GM12878 (cell line): Measurements from ENCODE around the gene C22orf31. TPM values are rescaled to one million over a fixed set of nuclear protein-coding genes. Genes with fewer than 3 reads are reported as not detected.

ENCODE experiments used
- ATAC-seq: fragments of 200-7000 bp; cut with Tn5 transposase; 3 replicates; pipeline ENCODE4 v1.9.1; 2020; ENCODE audit warnings: mild to moderate bottlenecking, moderate library complexity
- BruUV-seq: library from RNA; stranded (reverse); fragments of 400-500 nt; replicated peaks from 2 replicates; lab custom pipeline; 2021; lab: Mats Ljungman, UMichigan
- CTCF ChIA-PET: fragments of 300-600 bp; sonication (Branson Sonifier 250); formaldehyde crosslinking; extraction: SDS; loops from one replicate; lab custom pipeline; 2021; ENCODE audit warnings: inconsistent platforms; lab: Yijun Ruan, JAX
- POLR2A ChIA-PET: fragments of 350-600 bp; formaldehyde crosslinking; extraction: SDS; loops from one replicate; lab custom pipeline; 2021; ENCODE audit warnings: inconsistent platforms; lab: Charles Lee
- RAD21 ChIA-PET: fragments of 300-600 bp; sonication (Branson Sonifier 250); formaldehyde crosslinking; loops from one replicate; lab custom pipeline; 2023; ENCODE audit warnings: antibody characterized with exemption; ENCODE audit not compliant: unreplicated experiment; lab: Charles Lee
- SMC1A ChIA-PET: fragments of 300-600 bp; sonication (Branson Sonifier 250); formaldehyde crosslinking; loops from one replicate; lab custom pipeline; 2023; ENCODE audit not compliant: unreplicated experiment, uncharacterized antibody; lab: Charles Lee
- DNase-seq: peaks from one replicate; pipeline ENCODE4 v3.0.0-alpha.2; 2011; ENCODE audit warnings: low read depth, low spot score
- FAIRE-seq: peaks from 3 replicates; lab custom pipeline; 2011; peaks lifted over from hg19 to GRCh38; lab: Jason Lieb, UNC
- H2AFZ ChIP-seq: 2 replicates; pipeline ENCODE4 v1.6.0; 2011; ENCODE audit warnings: low read depth, low read length, control low read depth; ENCODE audit not compliant: control insufficient read depth
- H3K27ac ChIP-seq: 2 replicates; pipeline ENCODE4 v1.5.1; 2011; ENCODE audit warnings: control low read depth; ENCODE audit not compliant: control insufficient read depth, insufficient read depth
- H3K27me3 ChIP-seq, 2 experiments: replicated peaks in 1 of 2; 2 replicates each; pipeline versions ENCODE4 v1.6.0 to v1.6.1; 2011; ENCODE audit warnings: low read length in 1 of 2; ENCODE audit not compliant: control insufficient read depth in 2 of 2, insufficient read depth in 2 of 2
- H3K36me3 ChIP-seq, 2 experiments: 2 replicates each; pipeline ENCODE4 v1.5.1; 2011; ENCODE audit warnings: low read length in 1 of 2; ENCODE audit not compliant: control insufficient read depth in 2 of 2, insufficient read depth in 2 of 2
- H3K4me1 ChIP-seq: 2 replicates; pipeline ENCODE4 v1.6.1; 2011; ENCODE audit warnings: mild to moderate bottlenecking, low read length, moderate library complexity, mixed read lengths; ENCODE audit not compliant: control insufficient read depth, insufficient read depth
- H3K4me2 ChIP-seq: 2 replicates; pipeline ENCODE4 v1.6.0; 2011; ENCODE audit warnings: control low read depth; ENCODE audit not compliant: control insufficient read depth, insufficient read depth
- H3K4me3 ChIP-seq: fragments of 200-600 bp; sonication (generic); 2 replicates; pipeline ENCODE4 v1.5.1; 2016
- H3K79me2 ChIP-seq: 2 replicates; pipeline ENCODE4 v1.6.0; 2011; ENCODE audit warnings: low read length; ENCODE audit not compliant: control insufficient read depth, insufficient read depth
- H3K9ac ChIP-seq: 2 replicates; pipeline ENCODE4 v1.8.0; 2011; ENCODE audit warnings: low read length, control low read depth, mixed read lengths; ENCODE audit not compliant: control insufficient read depth, insufficient read depth
- H3K9me3 ChIP-seq: replicated peaks from 3 replicates; pipeline ENCODE4 v1.5.1; 2011; ENCODE audit warnings: mild to moderate bottlenecking, low read length; ENCODE audit not compliant: control insufficient read depth, insufficient read depth
- H4K20me1 ChIP-seq: 2 replicates; pipeline ENCODE4 v1.6.0; 2011; ENCODE audit not compliant: control insufficient read depth, insufficient read depth
- CHD1 ChIP-seq: IDR thresholded peaks from 2 replicates; pipeline ENCODE4 v1.6.1; 2012; ENCODE audit warnings: low read depth, low read length, improper control_type of control experiment
- ELK1 ChIP-seq: IDR thresholded peaks from 2 replicates; pipeline ENCODE4 v1.6.1; 2012; ENCODE audit warnings: low read depth, low read length, improper control_type of control experiment
- IKZF2 ChIP-seq, 2 experiments: fragments of 450-650 bp; IDR thresholded peaks; 2 replicates each; pipeline ENCODE4 v1.6.1; 2017; ENCODE audit warnings: mild to moderate bottlenecking in 2 of 2, moderate library complexity in 2 of 2
- NR2C1 ChIP-seq: fragments of 450-650 bp; IDR thresholded peaks from 2 replicates; pipeline ENCODE4 v1.6.1; 2017; ENCODE audit warnings: antibody characterized with exemption, mild to moderate bottlenecking, moderate library complexity
- NR2C2 ChIP-seq: IDR thresholded peaks from 2 replicates; pipeline ENCODE4 v1.6.1; 2011; ENCODE audit warnings: borderline replicate concordance, low read depth; ENCODE audit not compliant: control insufficient read depth, insufficient read length
- RFX5 ChIP-seq: IDR thresholded peaks from 2 replicates; pipeline ENCODE4 v1.6.1; 2011; ENCODE audit warnings: low read depth, low read length, improper control_type of control experiment
- RUNX3 ChIP-seq: IDR thresholded peaks from 2 replicates; pipeline ENCODE4 v1.6.1; 2012; ENCODE audit warnings: low read length, inconsistent platforms
- USF2 ChIP-seq: IDR thresholded peaks from 2 replicates; pipeline ENCODE4 v1.6.1; 2011; ENCODE audit warnings: low read depth, low read length, improper control_type of control experiment, borderline replicate concordance
- ZNF24 ChIP-seq: fragments of 450-650 bp; IDR thresholded peaks from 2 replicates; pipeline ENCODE4 v1.6.1; 2017; ENCODE audit warnings: antibody characterized with exemption, mild to moderate bottlenecking
- WGBS: methylation state at CpG from one replicate; pipeline ENCODE4 v1.1.6; 2016; ENCODE audit warnings: low lambda C conversion rate; ENCODE audit not compliant: insufficient replicate concordance, insufficient coverage; ENCODE audit errors: missing lambda C conversion rate; 5-methylcytosine and 5-hydroxymethylcytosine counted together
- in situ Hi-C: fragments of 300-500 bp; cut with MboI; formaldehyde crosslinking; loops from 9 replicates; pipeline ENCODE4 v1.14.3; 2018; ENCODE audit warnings: mixed read lengths
- intact Hi-C: fragments of 100-400 bp; cut with micrococcal nuclease; formaldehyde crosslinking; loops from one replicate; pipeline ENCODE4 v1.14.2; 2022; ENCODE audit not compliant: unreplicated experiment
- polyA plus RNA-seq, 11 experiments: library from polyadenylated mRNA; depleted of rRNA in 4 of 11; unstranded in 6 of 11; stranded (reverse) in 5 of 11; fragments of >200 nt; fragmentation: Nextera tagmentation in 4 of 11; fragmentation: Illumina TruSeq in 1 of 11; extraction: Ambion mirVana in 4 of 11; extraction: Trizol in 1 of 11; gene quantifications; 1 replicate in 1 of 11; 2 replicates in 10 of 11; pipeline versions ENCODE4 v1.2.1 to v1.2.3, GENCODE V29; 2011 to 2016; ENCODE audit warnings: inconsistent platforms in 2 of 11, missing spikeins in 2 of 11, low read depth in 1 of 11
- total RNA-seq, 4 experiments: library from RNA; depleted of rRNA in 3 of 4; stranded (reverse); fragments of >200 nt in 3 of 4; fragmentation: Illumina TruSeq in 1 of 4; extraction: Trizol in 1 of 4; gene quantifications; 2 replicates each; pipeline versions ENCODE4 v1.2.1 to v1.2.3, GENCODE V29; 2013 to 2021

C22orf31 gene
- total and polyA plus RNA-seq, 10 of the 15 experiments (the other 5 are each of a cell fraction or from before 2014, with no cell fraction given) = not detected

- Histone ChIP-seq H3K4me3 (no peak overlapping the region), H3K4me1 (no peaks in the 10 kb centered on the region), H3K9ac (no peak overlapping the region), H3K4me2 (no peak overlapping the region), H2AFZ (no peak overlapping the region), H3K79me2 (no peaks in the 10 kb centered on the region), H3K27me3 (peaks cover 0 to 11% of the 10 kb centered on the region in 2 experiments; a peak in 1 of 4 replicates), H3K27ac (no peak overlapping the region), H4K20me1 (no peaks in the 10 kb centered on the region), H3K9me3 (no peaks in the 10 kb centered on the region), H3K36me3 (no peaks in the 10 kb centered on the region)
- ChIA-PET SMC1A (interaction anchor here (0.6 to 1.8 kb wide), 8 partner anchors 9 to 88 kb away, joined by 3 to 8 read pairs (median 4); no protein-coding TSS in a partner anchor), RAD21 (interaction anchor here (0.9 to 1.5 kb wide), 3 partner anchors 25 to 180 kb away, joined by 4 to 6 read pairs (median 4); no protein-coding TSS in a partner anchor), CTCF (interaction anchor here (0.6 to 1.8 kb wide), 6 partner anchors 10 to 304 kb away, joined by 3 to 15 read pairs (median 4); no protein-coding TSS in a partner anchor), POLR2A (interaction anchor here (0.8 to 1.3 kb wide), 3 partner anchors 9 to 13 kb away, joined by 3 to 6 read pairs (median 3); no protein-coding TSS in a partner anchor)
- FAIRE-seq (no peak), ATAC-seq (no peak), DNase-seq (no peak)
- 5% methylated on average over 7 of the region's 7 CpGs for WGBS
- in situ Hi-C loops (no loop called here), intact Hi-C loops (no loop called here)
- no TSS peak for BruUV-seq
- TF ChIP-seq ZNF24 (no peak), NR2C2 (no peak), RUNX3 (no peak), IKZF2 (IDR thresholded peaks at IDR 0.05) (no peak), ELK1 (no peak), NR2C1 (no peak), RFX5 (no peak), USF2 (no peak), CHD1 (no peak)
These were observed 4.0 kb upstream of the C22orf31 start for GRCh38 chr22:29065468-29066190.
